ENCODE results near the gene GPRC5D. TPM values are rescaled to one million over a fixed set of nuclear protein-coding genes. Genes with fewer than 3 reads are reported as not detected.

Gene GPRC5D
- total RNA-seq, 2 donors from 2014 or later, result not detected

DNA sequence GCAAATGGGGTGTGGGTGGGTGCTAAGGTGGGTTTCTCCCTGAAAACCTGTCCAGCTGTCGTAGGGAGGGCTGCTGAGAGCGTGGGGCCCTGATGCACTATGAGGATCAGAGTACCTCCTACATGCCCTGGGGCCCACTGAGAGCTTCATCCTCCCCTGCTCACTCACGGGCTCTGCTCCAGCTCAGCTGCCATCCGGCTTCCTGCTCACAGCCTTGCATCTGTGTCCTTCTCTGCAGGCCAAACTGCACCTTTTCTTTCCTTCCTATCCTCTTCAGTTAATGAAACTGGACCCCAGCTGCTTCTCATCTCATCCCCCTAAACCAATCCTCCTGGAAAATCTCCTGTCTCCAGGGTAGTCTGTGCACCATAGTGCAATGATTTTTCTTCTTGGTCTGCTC is 22.2 kb upstream of the GPRC5D start:
- ATAC-seq (no peak), DNase-seq (no peak)
- peaks cover 3% of the 10 kb centered on the region for H3K9me3 ChIP-seq (ENCODE audit: control insufficient read depth, low read length, poor library complexity, severe bottlenecking)
- Mint-ChIP-seq H3K36me3 (ENCODE audit: low read depth) (peaks cover 5% of the 10 kb centered on the region), H3K4me1 (no peaks in the 10 kb centered on the region), H3K27ac (no peak overlapping the region), H3K27me3 (no peaks in the 10 kb centered on the region), H3K4me3 (no peak overlapping the region)

DNA sequence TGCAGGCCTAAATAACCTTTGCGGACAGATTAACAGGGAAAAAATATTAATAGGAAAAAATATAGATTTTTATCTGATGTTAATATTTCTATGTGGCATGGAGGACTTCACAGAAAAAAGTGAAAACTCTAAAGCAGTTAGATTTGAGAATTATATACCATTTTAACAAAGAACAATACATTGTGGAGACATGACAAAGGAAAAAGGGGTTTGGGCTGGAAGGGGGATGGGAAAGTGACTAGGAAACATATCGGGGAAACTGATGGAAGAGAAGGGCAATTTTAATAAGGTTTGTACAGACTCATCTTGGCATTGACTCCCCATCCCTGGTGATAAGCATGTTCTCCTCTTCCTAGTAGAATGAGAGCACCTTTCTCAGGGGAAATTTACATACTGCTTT is 21.0 kb upstream of the GPRC5D start:
- DNase-seq (no peak), ATAC-seq (no peak)
- H3K9me3 ChIP-seq (ENCODE audit: control insufficient read depth, low read length, poor library complexity, severe bottlenecking), result peaks cover 3% of the 10 kb centered on the region
- no peaks in the 10 kb centered on the region for H3K27me3 Mint-ChIP-seq
- no peak overlapping the region for H3K4me3 Mint-ChIP-seq
- no peak overlapping the region for H3K27ac Mint-ChIP-seq
- peaks cover 5% of the 10 kb centered on the region for H3K36me3 Mint-ChIP-seq (ENCODE audit: low read depth)
- no peaks in the 10 kb centered on the region for H3K4me1 Mint-ChIP-seq

DNA sequence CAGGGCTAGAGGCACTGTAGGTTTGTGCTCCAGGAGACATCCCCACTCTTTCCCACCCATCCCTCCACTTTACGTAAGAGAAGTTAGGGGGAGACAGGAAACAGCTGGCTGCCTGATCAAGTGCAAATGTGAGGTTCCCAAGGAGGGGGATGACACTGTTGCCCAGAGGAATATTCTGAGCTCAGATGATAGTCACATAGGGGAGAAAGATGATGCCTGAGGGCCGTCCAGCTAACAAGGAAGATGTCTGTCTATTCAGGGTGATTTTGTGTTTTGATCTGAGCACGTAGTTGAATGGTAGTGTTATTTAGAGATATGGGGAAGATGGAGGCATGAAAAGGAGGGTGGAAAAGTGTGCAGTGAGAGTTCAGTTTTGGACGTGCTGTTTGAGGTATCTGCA is 13.9 kb upstream of the GPRC5D start:
- Mint-ChIP-seq H3K27me3 (no peaks in the 10 kb centered on the region), H3K27ac (no peak overlapping the region), H3K4me1 (no peaks in the 10 kb centered on the region), H3K36me3 (ENCODE audit: low read depth) (peaks cover 8% of the 10 kb centered on the region), H3K4me3 (no peak overlapping the region)
- H3K9me3 ChIP-seq (ENCODE audit: control insufficient read depth, low read length, poor library complexity, severe bottlenecking), result no peaks in the 10 kb centered on the region
- ATAC-seq, result no peak
- no peak for DNase-seq

DNA sequence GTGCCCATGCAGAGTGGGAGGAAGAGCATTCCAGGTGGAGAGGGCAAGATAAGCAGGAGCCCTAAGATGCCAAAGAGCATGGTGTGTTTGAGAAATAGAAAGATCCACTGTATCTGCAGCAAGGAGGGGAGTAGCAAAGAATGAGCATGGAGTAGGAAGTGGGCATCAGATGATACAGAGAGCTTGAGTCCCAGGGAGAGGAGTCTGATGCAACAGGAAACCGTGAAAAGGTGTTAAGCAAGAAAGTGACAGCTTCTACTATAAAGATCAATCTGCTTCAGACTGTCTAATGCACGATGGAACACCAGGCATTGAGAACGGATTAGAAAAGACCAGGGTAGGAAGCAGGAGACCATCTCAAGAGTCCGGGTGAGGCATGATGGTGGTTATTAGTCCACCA is 12.3 kb upstream of the GPRC5D start:
- no peaks in the 10 kb centered on the region for H3K9me3 ChIP-seq (ENCODE audit: control insufficient read depth, low read length, poor library complexity, severe bottlenecking)
- ATAC-seq (no peak), DNase-seq (no peak)
- peaks cover 8% of the 10 kb centered on the region for H3K36me3 Mint-ChIP-seq (ENCODE audit: low read depth)
- H3K4me1 Mint-ChIP-seq, result no peaks in the 10 kb centered on the region
- no peaks in the 10 kb centered on the region for H3K27me3 Mint-ChIP-seq
- no peak overlapping the region for H3K27ac Mint-ChIP-seq
- no peak overlapping the region for H3K4me3 Mint-ChIP-seq

DNA sequence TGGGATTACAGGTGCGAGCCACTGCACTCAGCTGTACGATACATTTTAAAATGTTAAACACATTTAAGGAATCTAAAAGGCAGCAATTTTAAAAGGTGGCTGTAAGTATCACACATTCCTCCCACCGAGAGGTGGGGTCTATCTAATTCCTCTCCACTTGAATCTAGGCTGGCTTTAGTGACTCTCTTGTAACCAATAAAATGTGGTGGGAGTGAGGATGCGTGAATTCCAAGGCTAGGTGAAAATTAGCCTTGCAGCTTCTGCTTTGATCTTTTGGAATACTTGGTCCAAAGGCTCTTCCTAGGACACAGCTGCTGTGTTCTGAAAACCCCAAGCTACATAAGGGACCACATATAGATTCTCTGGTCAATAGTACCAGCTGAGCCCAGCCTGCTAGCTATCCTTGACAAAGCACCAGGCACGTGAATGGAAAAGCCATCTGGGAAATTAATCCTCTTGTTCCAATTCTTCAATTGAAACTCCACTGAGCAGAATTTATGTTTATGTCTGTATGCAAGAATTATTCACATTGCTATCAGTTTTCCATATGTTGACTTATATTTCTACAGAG is 8.8 kb upstream of the GPRC5D start:
- no peaks in the 10 kb centered on the region for H3K4me1 Mint-ChIP-seq
- H3K9me3 ChIP-seq (ENCODE audit: control insufficient read depth, low read length, poor library complexity, severe bottlenecking), result no peaks in the 10 kb centered on the region
- no peak overlapping the region for H3K4me3 Mint-ChIP-seq
- no peaks in the 10 kb centered on the region for H3K27me3 Mint-ChIP-seq
- H3K27ac Mint-ChIP-seq, result no peak overlapping the region
- peaks cover 2% of the 10 kb centered on the region for H3K36me3 Mint-ChIP-seq (ENCODE audit: low read depth)
- no peak for DNase-seq
- no peak for ATAC-seq

DNA sequence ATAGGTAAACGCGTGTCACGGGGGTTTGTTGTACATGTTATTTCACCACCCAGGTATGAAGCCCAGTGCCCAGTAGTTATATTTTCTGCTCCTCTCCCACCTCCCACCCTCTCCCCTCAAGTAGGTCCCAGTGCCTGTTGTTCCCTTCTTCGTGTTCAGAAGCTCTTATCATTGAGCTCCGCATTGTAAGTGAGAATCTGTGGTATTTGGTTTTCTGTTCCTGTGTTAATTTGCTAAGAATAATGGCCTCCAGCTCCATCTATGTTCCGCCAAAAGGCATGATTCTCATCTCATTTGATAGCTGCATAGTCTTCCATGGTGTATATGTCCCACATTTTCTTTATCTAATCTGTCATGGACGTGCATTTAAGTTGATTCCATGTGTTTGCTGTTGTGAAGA is 6.9 kb upstream of the GPRC5D start:
- no peaks in the 10 kb centered on the region for H3K9me3 ChIP-seq (ENCODE audit: control insufficient read depth, low read length, poor library complexity, severe bottlenecking)
- H3K4me1 Mint-ChIP-seq, result no peaks in the 10 kb centered on the region
- no peak overlapping the region for H3K27ac Mint-ChIP-seq
- DNase-seq (no peak), ATAC-seq (no peak)
- peaks cover 2% of the 10 kb centered on the region for H3K36me3 Mint-ChIP-seq (ENCODE audit: low read depth)
- no peak overlapping the region for H3K4me3 Mint-ChIP-seq
- no peaks in the 10 kb centered on the region for H3K27me3 Mint-ChIP-seq

DNA sequence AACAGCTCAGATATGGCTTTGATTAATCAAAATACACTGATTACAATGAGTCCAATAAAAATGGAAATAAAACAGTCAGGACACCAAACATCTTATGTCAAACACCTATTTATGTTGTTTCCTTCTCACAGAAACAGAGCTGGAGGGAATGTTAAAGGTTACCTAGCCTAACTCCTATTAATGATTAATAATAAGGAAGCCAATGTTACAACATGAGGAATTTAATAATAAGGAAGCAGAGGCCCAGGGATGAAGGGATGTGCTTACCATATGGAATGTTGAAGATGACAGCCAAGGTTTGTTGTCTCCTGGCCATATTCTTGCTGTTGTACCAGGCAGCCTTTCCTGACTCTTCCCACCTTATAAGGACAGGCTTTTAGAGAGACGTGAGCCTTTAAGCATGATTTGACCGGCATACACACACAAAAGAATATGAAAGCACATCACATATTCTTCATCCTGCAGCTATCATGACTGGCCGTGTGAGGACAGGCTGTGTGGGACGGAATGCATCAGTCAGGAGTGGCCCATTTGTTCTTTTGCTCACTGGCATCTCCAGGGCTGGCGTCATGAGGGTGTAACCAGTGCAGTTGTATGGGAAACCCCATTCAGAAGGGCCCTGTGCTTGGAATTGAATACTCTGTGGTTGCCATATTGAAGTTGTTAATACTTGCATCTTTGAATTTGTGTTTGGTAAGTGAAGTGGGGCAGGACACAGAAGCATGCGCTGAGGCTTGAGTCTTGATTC is 3.1 kb upstream of the GPRC5D start:
- H3K4me3 Mint-ChIP-seq, result no peak overlapping the region

DNA sequence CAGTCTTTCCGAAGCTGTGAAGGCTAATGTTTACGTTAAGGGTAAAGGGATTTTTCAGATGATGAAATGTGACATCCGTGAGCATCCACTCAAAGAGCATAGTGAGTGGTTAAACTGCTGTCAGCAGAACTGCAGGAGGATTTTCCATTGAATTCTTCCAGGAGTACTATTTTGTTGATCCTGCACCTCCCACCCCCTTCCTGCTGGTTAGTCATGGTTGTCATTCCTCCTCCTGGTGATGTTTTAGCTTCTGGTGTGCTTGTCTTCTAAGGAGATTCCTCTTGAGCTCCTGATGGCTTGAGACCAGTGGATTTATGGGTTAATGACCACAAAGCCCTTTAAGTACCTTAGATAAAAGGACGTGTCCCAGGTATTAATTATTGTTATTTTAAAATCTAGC is 2.4 kb upstream of the GPRC5D start:
- Mint-ChIP-seq H3K4me1 (peaks cover 6% of the 10 kb centered on the region), H3K4me3 (no peak overlapping the region), H3K36me3 (ENCODE audit: low read depth) (no peaks in the 10 kb centered on the region), H3K27me3 (peaks cover 3% of the 10 kb centered on the region), H3K27ac (no peak overlapping the region)
- DNase-seq (no peak), ATAC-seq (no peak)
- no peaks in the 10 kb centered on the region for H3K9me3 ChIP-seq (ENCODE audit: control insufficient read depth, low read length, poor library complexity, severe bottlenecking)

More for the DNA sequence above, 3.1 kb upstream of the GPRC5D start:
- Mint-ChIP-seq H3K36me3 (ENCODE audit: low read depth) (no peaks in the 10 kb centered on the region), H3K27ac (no peak overlapping the region), H3K4me1 (peaks cover 3% of the 10 kb centered on the region), H3K27me3 (no peaks in the 10 kb centered on the region)
- no peaks in the 10 kb centered on the region for H3K9me3 ChIP-seq (ENCODE audit: control insufficient read depth, low read length, poor library complexity, severe bottlenecking)
- DNase-seq, result no peak
- no peak for ATAC-seq

DNA sequence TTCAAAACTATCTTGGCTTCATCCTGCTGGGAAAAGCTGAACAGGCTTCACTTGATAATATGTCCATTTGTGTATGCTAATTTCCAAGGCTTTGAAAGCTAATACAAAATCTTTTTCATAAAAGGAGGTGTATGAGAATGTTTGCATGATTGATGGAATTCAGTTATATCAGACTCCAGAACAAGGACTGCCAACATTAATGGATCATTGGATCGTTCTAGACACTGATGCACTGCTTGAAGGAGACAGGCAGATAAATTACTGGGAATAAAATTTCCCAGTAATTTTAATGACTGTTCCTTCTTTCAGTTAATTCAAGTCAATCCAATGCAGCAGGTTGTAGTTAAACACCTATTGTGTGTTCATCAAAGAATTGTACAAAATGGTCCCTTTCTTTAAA is 466 bp downstream of the GPRC5D start:
- H3K4me1 Mint-ChIP-seq, result peaks cover 6% of the 10 kb centered on the region
- ATAC-seq (no peak), DNase-seq (no peak)
- H3K27me3 Mint-ChIP-seq, result peaks cover 10% of the 10 kb centered on the region
- H3K36me3 Mint-ChIP-seq (ENCODE audit: low read depth), result no peaks in the 10 kb centered on the region
- no peak overlapping the region for H3K27ac Mint-ChIP-seq
- no peak overlapping the region for H3K4me3 Mint-ChIP-seq
- no peaks in the 10 kb centered on the region for H3K9me3 ChIP-seq (ENCODE audit: control insufficient read depth, low read length, poor library complexity, severe bottlenecking)

DNA sequence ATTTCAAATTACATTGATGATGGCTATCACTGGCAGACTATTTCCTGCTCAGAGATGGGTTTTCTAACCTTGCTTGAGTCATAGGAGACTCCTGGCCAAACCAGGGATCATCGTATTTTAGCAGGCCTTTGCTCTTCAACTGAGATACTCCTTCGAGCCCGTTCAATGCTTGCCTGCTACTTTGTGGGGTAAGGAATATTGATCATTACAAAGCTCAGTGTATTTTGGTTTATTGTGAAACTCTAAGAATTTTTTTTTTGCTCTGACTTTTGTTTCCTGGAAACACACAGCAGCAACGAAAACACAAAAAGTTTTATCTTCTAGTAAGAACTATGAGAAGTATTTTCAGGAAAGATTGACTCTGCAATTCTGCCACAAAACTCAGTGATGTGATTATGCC is 4.1 kb downstream of the GPRC5D start:
- H3K36me3 Mint-ChIP-seq (ENCODE audit: low read depth), result no peaks in the 10 kb centered on the region
- no peak overlapping the region for H3K27ac Mint-ChIP-seq
- no peak overlapping the region for H3K4me3 Mint-ChIP-seq
- H3K9me3 ChIP-seq (ENCODE audit: control insufficient read depth, low read length, poor library complexity, severe bottlenecking), result no peaks in the 10 kb centered on the region
- peaks cover 10% of the 10 kb centered on the region for H3K27me3 Mint-ChIP-seq
- H3K4me1 Mint-ChIP-seq, result peaks cover 6% of the 10 kb centered on the region
- ATAC-seq, result no peak
- DNase-seq, result no peak

DNA sequence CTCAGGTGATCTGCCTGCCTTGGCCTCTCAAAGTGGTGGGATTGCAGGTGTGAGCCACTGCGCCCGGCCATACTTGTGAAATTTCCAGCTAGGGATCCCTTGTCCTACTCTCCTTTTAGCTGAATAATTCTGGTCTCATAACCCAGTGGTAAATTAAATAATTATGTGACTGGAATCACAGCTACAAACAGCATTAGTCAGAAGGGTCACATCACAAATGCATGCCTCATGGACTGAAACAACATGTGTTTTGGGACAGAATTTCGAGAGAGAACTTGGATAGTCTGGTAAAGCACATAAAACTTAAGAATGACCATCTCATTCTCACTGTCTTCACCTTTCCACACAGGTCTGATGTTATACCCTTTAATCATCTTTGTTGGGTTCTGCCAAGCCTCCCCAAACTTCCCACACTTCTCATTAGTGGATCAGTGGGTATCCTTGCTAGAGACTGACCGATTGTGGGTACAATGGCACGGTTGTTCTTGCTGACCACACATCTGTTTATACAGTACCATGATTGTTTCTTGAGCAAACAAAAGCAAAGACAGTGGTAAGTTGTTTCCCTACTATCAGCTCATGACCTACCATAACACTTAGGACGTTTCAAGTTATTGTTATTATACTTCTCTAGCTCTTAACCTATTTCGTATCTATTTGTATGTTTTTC is 5.1 kb downstream of the GPRC5D start:
- Mint-ChIP-seq H3K4me3 (no peak overlapping the region), H3K27me3 (peaks cover 10% of the 10 kb centered on the region), H3K36me3 (ENCODE audit: low read depth) (no peaks in the 10 kb centered on the region), H3K4me1 (peaks cover 3% of the 10 kb centered on the region), H3K27ac (no peak overlapping the region)
- no peaks in the 10 kb centered on the region for H3K9me3 ChIP-seq (ENCODE audit: control insufficient read depth, low read length, poor library complexity, severe bottlenecking)
- ATAC-seq (no peak), DNase-seq (no peak)

DNA sequence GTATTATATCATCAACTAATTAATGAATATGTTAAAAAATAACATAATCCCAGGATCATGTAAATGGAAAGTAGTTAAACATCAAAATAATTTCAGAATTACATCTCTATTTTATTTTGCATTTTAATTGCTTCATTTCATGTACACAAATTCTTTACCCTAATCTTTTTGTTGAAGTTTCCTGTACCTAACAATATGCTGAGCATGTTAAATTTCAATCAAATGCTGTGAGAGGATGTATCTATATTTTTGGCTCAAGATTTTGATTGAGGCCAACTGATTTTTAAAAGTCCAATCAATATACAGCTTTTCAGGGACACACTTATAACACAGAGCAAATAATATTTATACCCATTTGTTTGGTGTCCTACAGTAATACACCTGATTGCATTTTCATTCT is 6.4 kb downstream of the GPRC5D start:
- ATAC-seq, result no peak
- Mint-ChIP-seq H3K36me3 (ENCODE audit: low read depth) (no peaks in the 10 kb centered on the region), H3K4me3 (no peak overlapping the region), H3K27ac (no peak overlapping the region), H3K4me1 (peaks cover 3% of the 10 kb centered on the region), H3K27me3 (peaks cover 10% of the 10 kb centered on the region)
- no peaks in the 10 kb centered on the region for H3K9me3 ChIP-seq (ENCODE audit: control insufficient read depth, low read length, poor library complexity, severe bottlenecking)
- no peak for DNase-seq

DNA sequence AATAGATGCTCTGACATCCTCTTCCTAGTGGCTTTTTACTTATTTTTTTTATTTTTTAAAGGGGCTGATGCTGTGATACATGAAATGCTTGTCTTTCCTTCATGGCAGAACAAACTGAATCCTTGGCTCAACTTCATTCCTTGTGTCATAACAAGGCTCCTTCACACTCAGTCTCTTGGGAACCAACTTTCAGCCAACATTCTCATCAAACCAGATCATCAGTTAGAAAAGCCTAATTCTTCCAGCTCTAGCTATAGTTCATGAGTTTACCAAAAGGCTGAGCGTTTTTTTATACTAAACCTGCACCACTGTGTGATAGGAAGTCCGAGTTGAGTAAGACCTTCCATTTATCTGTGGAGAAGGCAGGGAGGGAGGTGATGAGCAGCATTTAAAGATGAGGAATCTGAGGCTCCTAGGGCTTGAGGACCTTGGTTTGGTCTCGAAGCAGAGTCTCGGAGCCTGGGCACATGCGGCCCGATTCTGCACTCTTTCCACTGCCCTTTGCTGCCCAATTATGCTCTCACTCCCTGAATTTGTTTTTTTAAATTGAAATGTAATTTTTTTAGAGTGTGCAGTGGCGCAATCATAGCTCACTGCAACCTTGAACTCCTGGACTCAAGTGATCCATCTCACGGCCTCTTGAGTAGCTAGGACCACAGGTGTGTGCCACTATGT is 8.2 kb downstream of the GPRC5D start:
- ATAC-seq, result no peak
- Mint-ChIP-seq H3K36me3 (ENCODE audit: low read depth) (no peaks in the 10 kb centered on the region), H3K4me3 (no peak overlapping the region), H3K27ac (no peak overlapping the region), H3K4me1 (no peaks in the 10 kb centered on the region), H3K27me3 (peaks cover under 1% of the 10 kb centered on the region)
- DNase-seq, result no peak
- no peaks in the 10 kb centered on the region for H3K9me3 ChIP-seq (ENCODE audit: control insufficient read depth, low read length, poor library complexity, severe bottlenecking)
